ENCODE data around the gene ABCD3. TPM values are rescaled to one million over a fixed set of nuclear protein-coding genes. Genes with fewer than 3 reads are reported as not detected.
"Not testable (repeated sequence)": the region's sequence is repeated elsewhere in the genome, so short reads cannot be mapped to it uniquely, and the experiment has no call there.

ABCD3 gene
- total RNA-seq, 1 donor from 2014 or later: 54.9 TPM

DNA sequence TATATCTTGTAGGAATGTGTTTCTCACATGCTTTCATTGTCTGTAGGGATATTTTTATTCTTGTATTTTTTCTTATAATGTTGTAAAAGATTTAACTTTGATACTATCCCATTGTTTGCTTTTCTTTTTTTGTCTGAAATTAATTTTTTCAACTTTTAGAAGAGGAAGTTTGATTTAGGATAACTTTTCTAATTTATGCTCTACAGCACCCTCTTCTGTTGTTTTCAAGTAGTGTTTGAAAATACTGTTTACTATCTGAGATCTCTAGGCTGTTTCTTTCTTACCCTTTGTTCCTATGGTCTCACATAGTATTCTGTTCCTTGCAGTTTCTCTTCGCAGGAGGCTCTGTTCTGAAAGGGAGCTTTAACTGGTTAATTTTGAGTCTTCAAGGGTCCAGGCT, 21.9 kb downstream of the ABCD3 start:
- Histone ChIP-seq H3K9me3 (peaks cover 28% of the 10 kb centered on the region), H3K4me3 (no peak overlapping the region), H3K4me1 (peaks cover 8% of the 10 kb centered on the region), H3K27me3 (ENCODE audit: low read depth) (no peaks in the 10 kb centered on the region), H3K36me3 (no peaks in the 10 kb centered on the region), H3K27ac (no peak overlapping the region)
- ATAC-seq (no peak), DNase-seq (no peak)
- TF ChIP-seq CTCF (IDR thresholded peaks at IDR 0.05): no peak
- intact Hi-C loops (cut with DNase I): no loop called here

DNA sequence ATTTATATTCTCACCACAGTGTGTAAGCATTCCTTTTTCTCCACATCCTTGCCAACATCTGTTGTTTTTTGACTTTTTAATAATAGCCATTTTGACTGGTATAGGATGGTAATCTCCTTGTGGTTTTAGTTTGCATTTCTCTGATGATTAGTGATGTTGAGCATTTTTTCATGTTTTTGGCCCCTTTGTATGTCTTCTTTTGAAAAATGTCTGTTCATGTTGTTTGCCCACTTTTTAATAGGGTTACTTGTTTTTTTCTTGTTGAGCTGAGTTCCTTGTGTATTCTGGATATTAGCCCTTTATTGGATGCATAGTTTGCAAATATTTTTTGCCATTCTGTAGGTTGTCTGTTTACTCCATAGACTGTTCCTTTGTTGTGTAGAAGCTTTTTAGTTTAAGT, 24.9 kb downstream of the ABCD3 start:
- not testable (repeated sequence) for H3K27me3 ChIP-seq (ENCODE audit: low read depth); ATAC-seq
- H3K9me3 ChIP-seq: peaks cover 41% of the 10 kb centered on the region

DNA sequence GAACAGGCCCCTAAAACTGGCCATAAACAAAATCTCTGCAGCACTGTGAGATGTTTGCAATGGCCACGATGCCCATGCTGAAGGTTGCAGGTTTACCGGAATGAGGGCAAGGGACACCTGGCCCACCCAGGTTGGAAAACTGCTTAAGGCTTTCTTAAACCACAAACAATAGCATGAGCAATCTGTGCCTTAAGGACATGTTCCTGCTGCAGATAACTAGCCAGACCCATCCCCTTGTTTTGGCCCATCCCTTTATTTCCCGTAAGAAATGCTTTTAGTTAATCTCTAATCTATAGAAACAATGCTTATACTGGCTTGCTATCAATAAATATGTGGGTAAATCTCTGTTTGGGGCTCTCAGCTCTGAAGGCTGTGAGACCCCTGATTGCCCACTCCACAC, 26.6 kb downstream of the ABCD3 start:
- H3K4me3 ChIP-seq; intact Hi-C loops (cut with DNase I); H3K4me1 ChIP-seq; H3K36me3 ChIP-seq; H3K27me3 ChIP-seq (ENCODE audit: low read depth); ATAC-seq; DNase-seq; H3K27ac ChIP-seq: not testable (repeated sequence)
- H3K9me3 ChIP-seq: peaks cover 56% of the 10 kb centered on the region

More for the DNA sequence above, 24.9 kb downstream of the ABCD3 start:
- DNase-seq; H3K4me3 ChIP-seq; H3K36me3 ChIP-seq; H3K4me1 ChIP-seq; H3K27ac ChIP-seq; intact Hi-C loops (cut with DNase I): not testable (repeated sequence)

DNA sequence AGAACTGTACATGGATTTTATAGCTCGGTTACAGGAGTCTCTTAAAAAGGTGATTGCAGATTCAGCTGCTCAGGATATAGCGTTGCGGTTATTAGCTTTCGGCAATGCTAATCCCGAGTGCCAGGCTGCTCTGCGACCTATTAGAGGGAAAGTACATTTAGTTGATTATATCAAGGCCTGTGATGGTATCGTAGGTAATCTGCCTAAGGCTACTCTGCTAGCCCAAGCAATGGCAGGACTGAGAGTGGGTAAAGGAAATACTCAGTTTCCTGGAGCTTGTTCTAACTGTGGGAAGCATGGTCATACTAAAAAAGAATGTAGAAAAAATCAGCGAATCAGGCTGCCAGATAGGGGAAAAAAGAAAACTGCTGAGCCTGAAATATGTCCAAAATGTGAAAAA, 27.5 kb downstream of the ABCD3 start:
- Histone ChIP-seq H3K36me3 (peaks cover 17% of the 10 kb centered on the region), H3K9me3 (peaks cover 65% of the 10 kb centered on the region)
- H3K27me3 ChIP-seq (ENCODE audit: low read depth); DNase-seq; intact Hi-C loops (cut with DNase I); H3K4me3 ChIP-seq; ATAC-seq; H3K4me1 ChIP-seq; H3K27ac ChIP-seq: not testable (repeated sequence)

DNA sequence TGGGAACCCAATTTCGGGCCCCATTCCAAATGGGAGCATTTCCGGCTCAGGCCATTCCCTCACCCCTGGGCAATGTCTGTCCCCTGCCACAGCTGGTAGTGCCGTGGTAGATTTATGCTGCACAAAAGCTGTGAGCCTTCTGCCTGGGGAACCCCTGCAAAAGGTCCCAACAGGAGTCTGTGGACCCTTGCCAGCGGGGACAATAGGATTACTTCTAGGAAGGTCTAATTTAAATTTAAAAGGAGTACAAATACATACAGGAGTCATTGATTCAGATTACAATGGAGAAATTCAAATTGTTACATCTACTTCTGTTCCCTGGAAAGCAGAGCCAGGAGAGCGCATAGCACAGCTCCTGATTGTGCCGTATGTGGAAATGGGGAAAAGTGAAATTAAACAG, 28.0 kb downstream of the ABCD3 start:
- intact Hi-C loops (cut with DNase I); ATAC-seq; DNase-seq; H3K27me3 ChIP-seq (ENCODE audit: low read depth); H3K4me3 ChIP-seq; H3K4me1 ChIP-seq; H3K27ac ChIP-seq: not testable (repeated sequence)
- Histone ChIP-seq H3K9me3 (peaks cover 70% of the 10 kb centered on the region), H3K36me3 (peaks cover 17% of the 10 kb centered on the region)

DNA sequence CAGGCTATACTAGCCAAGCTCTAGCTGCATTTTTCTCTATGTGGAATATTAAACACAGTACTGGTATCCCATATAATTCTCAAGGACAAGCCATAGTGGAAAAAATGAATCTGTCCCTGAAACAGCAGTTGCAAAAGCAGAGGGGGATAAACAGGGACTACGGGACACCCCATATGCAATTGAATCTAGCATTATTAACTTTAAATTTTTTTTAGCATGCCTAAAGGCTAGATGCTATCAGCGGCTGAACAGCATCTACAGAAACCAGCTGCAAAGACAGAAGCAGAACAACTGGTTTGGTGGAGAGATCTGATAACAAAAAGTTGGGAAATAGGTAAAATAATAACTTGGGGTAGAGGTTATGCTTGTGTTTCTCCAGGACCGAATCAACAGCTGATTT, 30.6 kb downstream of the ABCD3 start:
- DNase-seq; intact Hi-C loops (cut with DNase I); H3K4me3 ChIP-seq; ATAC-seq; H3K4me1 ChIP-seq; H3K27me3 ChIP-seq (ENCODE audit: low read depth); H3K27ac ChIP-seq: not testable (repeated sequence)
- peaks cover 17% of the 10 kb centered on the region for H3K36me3 ChIP-seq
- peaks cover 66% of the 10 kb centered on the region for H3K9me3 ChIP-seq

GRCh38 chr1:94456736-94457135, 38.5 kb downstream of the ABCD3 start:
- H3K9me3 ChIP-seq: no peaks in the 10 kb centered on the region
- H3K27ac ChIP-seq: no peak overlapping the region
- H3K27me3 ChIP-seq (ENCODE audit: low read depth): no peaks in the 10 kb centered on the region
- DNase-seq (no peak), ATAC-seq (no peak)
- no peaks in the 10 kb centered on the region for H3K4me1 ChIP-seq
- H3K36me3 ChIP-seq: peaks cover 7% of the 10 kb centered on the region
- intact Hi-C loops (cut with DNase I): no loop called here
- no peak overlapping the region for H3K4me3 ChIP-seq
- TF ChIP-seq CTCF (IDR thresholded peaks at IDR 0.05): no peak

DNA sequence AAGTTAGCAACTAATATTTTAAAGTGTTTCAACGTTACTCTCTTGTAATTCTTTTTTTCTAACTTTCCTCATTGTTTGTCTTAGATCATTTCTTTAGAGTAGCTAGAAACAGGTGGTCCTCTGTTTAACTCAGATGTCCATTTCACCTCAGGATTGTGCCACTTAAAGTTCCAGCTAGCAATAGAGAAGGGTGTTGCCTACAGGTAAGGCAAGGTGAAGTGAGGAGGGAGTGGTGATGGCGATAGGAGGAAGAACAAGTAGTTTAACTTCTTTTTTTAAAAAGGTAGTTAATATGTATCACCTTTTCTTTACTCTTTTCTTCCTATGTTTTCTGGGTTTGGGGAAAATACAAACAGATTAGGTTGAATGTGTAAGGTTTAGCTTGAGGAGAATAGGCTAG, 44.4 kb downstream of the ABCD3 start:
- intact Hi-C loops (cut with DNase I): no loop called here
- peaks cover 22% of the 10 kb centered on the region for H3K36me3 ChIP-seq
- H3K27ac ChIP-seq: no peak overlapping the region
- no peak overlapping the region for H3K4me3 ChIP-seq
- peaks cover 18% of the 10 kb centered on the region for H3K4me1 ChIP-seq
- TF ChIP-seq CTCF (IDR thresholded peaks at IDR 0.05): no peak
- no peaks in the 10 kb centered on the region for H3K27me3 ChIP-seq (ENCODE audit: low read depth)
- no peaks in the 10 kb centered on the region for H3K9me3 ChIP-seq
- DNase-seq (no peak), ATAC-seq (peak in 1 of 2 donors; percentile 64)
